Measurements from ENCODE around the gene MAP3K3.

DNA sequence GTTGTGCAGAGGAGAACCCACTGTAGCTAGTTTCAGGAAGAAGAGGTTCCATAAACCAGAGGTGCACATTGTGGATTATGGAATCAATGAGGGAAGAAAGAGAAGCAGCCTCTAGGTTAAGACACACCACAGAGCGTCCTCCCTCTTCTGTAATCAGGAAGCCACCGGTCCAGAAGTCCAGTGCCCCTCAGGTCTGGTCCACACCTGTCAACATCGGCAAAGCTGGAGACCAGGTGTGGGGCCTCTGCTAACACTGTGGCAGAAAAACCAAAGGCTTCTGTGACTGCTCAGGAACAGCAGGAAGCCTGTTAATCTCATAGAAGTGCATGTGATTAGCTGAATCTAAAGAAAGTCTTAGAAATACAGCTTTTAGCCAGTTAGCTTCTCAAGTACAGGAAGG lies 54.4 kb downstream of the MAP3K3 start:
- TF ChIP-seq ZSCAN20 (CRISPR knock-in tag; IDR thresholded peaks at IDR 0.05): no peak
- TF ChIP-seq, protein P1, sequence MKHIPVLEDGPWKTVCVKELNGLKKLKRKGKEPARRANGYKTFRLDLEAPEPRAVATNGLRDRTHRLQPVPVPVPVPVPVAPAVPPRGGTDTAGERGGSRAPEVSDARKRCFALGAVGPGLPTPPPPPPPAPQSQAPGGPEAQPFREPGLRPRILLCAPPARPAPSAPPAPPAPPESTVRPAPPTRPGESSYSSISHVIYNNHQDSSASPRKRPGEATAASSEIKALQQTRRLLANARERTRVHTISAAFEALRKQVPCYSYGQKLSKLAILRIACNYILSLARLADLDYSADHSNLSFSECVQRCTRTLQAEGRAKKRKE (CRISPR knock-in tag; IDR thresholded peaks at IDR 0.05; ENCODE audit: low read depth): no peak
- TF ChIP-seq, protein P2, sequence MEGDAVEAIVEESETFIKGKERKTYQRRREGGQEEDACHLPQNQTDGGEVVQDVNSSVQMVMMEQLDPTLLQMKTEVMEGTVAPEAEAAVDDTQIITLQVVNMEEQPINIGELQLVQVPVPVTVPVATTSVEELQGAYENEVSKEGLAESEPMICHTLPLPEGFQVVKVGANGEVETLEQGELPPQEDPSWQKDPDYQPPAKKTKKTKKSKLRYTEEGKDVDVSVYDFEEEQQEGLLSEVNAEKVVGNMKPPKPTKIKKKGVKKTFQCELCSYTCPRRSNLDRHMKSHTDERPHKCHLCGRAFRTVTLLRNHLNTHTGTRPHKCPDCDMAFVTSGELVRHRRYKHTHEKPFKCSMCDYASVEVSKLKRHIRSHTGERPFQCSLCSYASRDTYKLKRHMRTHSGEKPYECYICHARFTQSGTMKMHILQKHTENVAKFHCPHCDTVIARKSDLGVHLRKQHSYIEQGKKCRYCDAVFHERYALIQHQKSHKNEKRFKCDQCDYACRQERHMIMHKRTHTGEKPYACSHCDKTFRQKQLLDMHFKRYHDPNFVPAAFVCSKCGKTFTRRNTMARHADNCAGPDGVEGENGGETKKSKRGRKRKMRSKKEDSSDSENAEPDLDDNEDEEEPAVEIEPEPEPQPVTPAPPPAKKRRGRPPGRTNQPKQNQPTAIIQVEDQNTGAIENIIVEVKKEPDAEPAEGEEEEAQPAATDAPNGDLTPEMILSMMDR (IDR thresholded peaks at IDR 0.05): no peak
- no peak for TF ChIP-seq MYC (IDR thresholded peaks at IDR 0.05; ENCODE audit: borderline replicate concordance, low read length)
- TF ChIP-seq RCOR1 (IDR thresholded peaks at IDR 0.05; ENCODE audit: low read depth, low read length): no peak
- no peak for TF ChIP-seq POLR2A (IDR thresholded peaks at IDR 0.05; ENCODE audit: low read length)
- TF ChIP-seq, protein P3, sequence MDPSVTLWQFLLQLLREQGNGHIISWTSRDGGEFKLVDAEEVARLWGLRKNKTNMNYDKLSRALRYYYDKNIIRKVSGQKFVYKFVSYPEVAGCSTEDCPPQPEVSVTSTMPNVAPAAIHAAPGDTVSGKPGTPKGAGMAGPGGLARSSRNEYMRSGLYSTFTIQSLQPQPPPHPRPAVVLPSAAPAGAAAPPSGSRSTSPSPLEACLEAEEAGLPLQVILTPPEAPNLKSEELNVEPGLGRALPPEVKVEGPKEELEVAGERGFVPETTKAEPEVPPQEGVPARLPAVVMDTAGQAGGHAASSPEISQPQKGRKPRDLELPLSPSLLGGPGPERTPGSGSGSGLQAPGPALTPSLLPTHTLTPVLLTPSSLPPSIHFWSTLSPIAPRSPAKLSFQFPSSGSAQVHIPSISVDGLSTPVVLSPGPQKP (IDR thresholded peaks at IDR 0.05; ENCODE audit: low read depth, low read length): no peak
- no peak for TF ChIP-seq RAD21 (conservative IDR thresholded peaks at IDR 0.05 in 1 of 2, IDR thresholded peaks at IDR 0.05 in 1 of 2)
- TF ChIP-seq, protein P4, sequence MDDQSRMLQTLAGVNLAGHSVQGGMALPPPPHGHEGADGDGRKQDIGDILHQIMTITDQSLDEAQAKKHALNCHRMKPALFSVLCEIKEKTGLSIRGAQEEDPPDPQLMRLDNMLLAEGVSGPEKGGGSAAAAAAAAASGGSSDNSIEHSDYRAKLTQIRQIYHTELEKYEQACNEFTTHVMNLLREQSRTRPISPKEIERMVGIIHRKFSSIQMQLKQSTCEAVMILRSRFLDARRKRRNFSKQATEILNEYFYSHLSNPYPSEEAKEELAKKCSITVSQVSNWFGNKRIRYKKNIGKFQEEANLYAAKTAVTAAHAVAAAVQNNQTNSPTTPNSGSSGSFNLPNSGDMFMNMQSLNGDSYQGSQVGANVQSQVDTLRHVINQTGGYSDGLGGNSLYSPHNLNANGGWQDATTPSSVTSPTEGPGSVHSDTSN (IDR thresholded peaks at IDR 0.05): no peak
- TF ChIP-seq MAZ (IDR thresholded peaks at IDR 0.05; ENCODE audit: borderline replicate concordance, low read depth, low read length): no peak

Data from A549 (cell line).